Fibroblast of lung (primary cell): ENCODE measurements around the gene ZNF526. TPM values are rescaled to one million over a fixed set of nuclear protein-coding genes. Genes with fewer than 3 reads are reported as not detected.

ENCODE experiments used
- DNase-seq, 2 donors: peaks; one replicate each; pipeline versions ENCODE4 v3.0.0 to v3.0.0-alpha.2; 2010; ENCODE audit warnings: low read depth in 2 of 2
- H2AFZ ChIP-seq: 2 replicates; pipeline ENCODE4 v1.5.1; 2012; ENCODE audit warnings: low read length, control low read depth, inconsistent platforms
- H3K27ac ChIP-seq: 2 replicates; pipeline ENCODE4 v1.5.1; 2011; ENCODE audit warnings: low read length, control low read depth; ENCODE audit not compliant: insufficient read depth
- H3K27me3 ChIP-seq: 2 replicates; pipeline ENCODE4 v1.5.1; 2011; ENCODE audit warnings: mild to moderate bottlenecking, low read length; ENCODE audit not compliant: control insufficient read depth, insufficient read depth
- H3K36me3 ChIP-seq: 2 replicates; pipeline ENCODE4 v1.5.1; 2011; ENCODE audit warnings: low read length; ENCODE audit not compliant: control insufficient read depth, insufficient read depth
- H3K4me1 ChIP-seq: 2 replicates; pipeline ENCODE4 v1.5.1; 2011; ENCODE audit warnings: low read length; ENCODE audit not compliant: control insufficient read depth, insufficient read depth; ENCODE audit errors: extremely low read depth
- H3K4me2 ChIP-seq: 2 replicates; pipeline ENCODE4 v1.5.1; 2011; ENCODE audit warnings: low read length, control low read depth; ENCODE audit not compliant: insufficient read depth; ENCODE audit errors: extremely low read depth
- H3K4me3 ChIP-seq, 4 experiments: fragments of 200-600 bp in 1 of 4; sonication (generic) in 1 of 4; replicated peaks in 1 of 4; 2 replicates each; pipeline ENCODE4 v1.5.1; 2011 to 2016; ENCODE audit warnings: low read length in 4 of 4, low read depth in 3 of 4, mild to moderate bottlenecking in 3 of 4, control low read depth in 2 of 4, inconsistent platforms in 1 of 4, mixed read lengths in 1 of 4; ENCODE audit not compliant: insufficient read depth in 1 of 4; ENCODE audit errors: control extremely low read depth in 1 of 4
- H3K79me2 ChIP-seq: 2 replicates; pipeline ENCODE4 v1.5.1; 2012; ENCODE audit warnings: mild to moderate bottlenecking, low read length, inconsistent platforms; ENCODE audit not compliant: control insufficient read depth, insufficient read depth
- H3K9ac ChIP-seq: 2 replicates; pipeline ENCODE4 v1.5.1; 2011; ENCODE audit warnings: mild to moderate bottlenecking, low read length, control low read depth; ENCODE audit not compliant: insufficient read depth
- H3K9me3 ChIP-seq: 2 replicates; pipeline ENCODE4 v1.5.1; 2012; ENCODE audit warnings: low read depth, low read length; ENCODE audit not compliant: control insufficient read depth, insufficient read depth
- H4K20me1 ChIP-seq: 2 replicates; pipeline ENCODE4 v1.5.1; 2011; ENCODE audit warnings: low read length; ENCODE audit not compliant: control insufficient read depth, insufficient read depth; ENCODE audit errors: extremely low read depth
- EZH2 ChIP-seq: IDR thresholded peaks from 2 replicates; pipeline ENCODE4 v1.5.1; 2012; ENCODE audit warnings: low read length, control low read depth, mild to moderate bottlenecking; ENCODE audit errors: missing control alignments
- polyA plus RNA-seq, 2 donors: library from polyadenylated mRNA; depleted of rRNA in 1 of 2; stranded (reverse) in 1 of 2; unstranded in 1 of 2; fragments of >200 nt; gene quantifications; 2 replicates each; pipeline ENCODE4 v1.2.1, GENCODE V29; 2011 to 2012; ENCODE audit warnings: missing spikeins in 1 of 2
- total RNA-seq: library from RNA; depleted of rRNA; stranded (reverse); fragments of >200 nt; gene quantifications from 2 replicates; pipeline ENCODE4 v1.2.1, GENCODE V29; 2014
- TF ChIP-seq, protein P1 (sequence below), 2 donors: IDR thresholded peaks in 1 of 2; conservative IDR thresholded peaks in 1 of 2; 1 replicate in 1 of 2; 2 replicates in 1 of 2; pipeline ENCODE4 v1.5.1; 2011 to 2012; ENCODE audit warnings: low read length in 2 of 2, control low read depth in 1 of 2, inconsistent platforms in 1 of 2, low read depth in 1 of 2, mild to moderate bottlenecking in 1 of 2

Gene ZNF526
- total and polyA plus RNA-seq, 2 donors (not counting 1 experiment from before 2014, with no cell fraction given): 5.9 to 7.8 TPM

DNA sequence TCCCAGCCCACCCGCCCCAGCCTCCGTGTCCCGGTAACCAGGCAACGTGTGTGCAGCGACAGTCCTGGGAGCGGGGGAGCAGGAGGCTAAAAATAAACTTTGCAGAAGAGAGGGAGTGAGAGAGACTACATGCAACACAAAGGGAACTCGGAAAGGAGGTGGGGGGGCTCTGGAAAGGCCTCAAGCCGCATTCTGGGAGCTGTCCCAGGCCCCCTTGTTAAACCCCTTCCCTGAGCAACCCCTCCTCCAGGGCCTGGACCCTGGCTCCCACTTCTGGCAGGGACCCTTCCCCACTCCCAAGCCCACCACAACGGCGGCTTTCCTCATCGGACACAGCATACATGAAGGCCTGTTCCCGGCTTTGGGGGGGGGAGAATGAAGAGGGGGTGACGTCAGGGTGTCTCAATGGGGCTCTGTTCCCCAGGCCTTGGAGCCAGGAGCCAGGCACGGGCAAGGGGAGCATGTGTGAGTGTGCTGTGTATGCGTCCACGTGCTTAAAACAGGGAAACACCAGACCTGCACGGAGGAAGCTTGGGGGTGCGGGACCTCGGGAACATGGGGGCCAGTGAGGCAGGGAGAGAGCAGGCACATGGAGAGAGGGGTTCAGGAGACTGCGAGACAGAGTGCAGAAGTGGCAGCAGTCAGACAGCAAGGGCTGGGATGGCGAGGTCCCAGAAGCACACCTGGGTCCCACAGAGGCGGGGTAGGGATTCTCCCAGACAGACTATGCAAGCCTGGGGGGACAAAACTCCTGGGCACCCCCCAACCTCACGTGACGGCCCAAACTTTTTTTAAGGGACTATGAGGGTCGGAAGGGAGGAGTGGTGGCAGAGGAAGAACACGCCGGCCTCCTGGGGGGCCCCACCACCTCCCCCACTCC, 32.5 kb downstream of the ZNF526 start:
- Histone ChIP-seq H3K9ac (peak overlapping the region; percentile 75), H3K27me3 (no peaks in the 10 kb centered on the region), H3K4me3 (peak overlapping the region; percentile 47 to 97 (median 66)), H3K9me3 (no peaks in the 10 kb centered on the region), H3K4me2 (peak overlapping the region; percentile 68), H3K79me2 (peaks cover 60% of the 10 kb centered on the region), H4K20me1 (no peaks in the 10 kb centered on the region), H3K4me1 (peaks cover 23% of the 10 kb centered on the region), H3K36me3 (peaks cover 12% of the 10 kb centered on the region), H3K27ac (peak overlapping the region; percentile 82), H2AFZ (no peak overlapping the region)
- DNase-seq: peak; percentile 47 to 65
- TF ChIP-seq, protein P1, sequence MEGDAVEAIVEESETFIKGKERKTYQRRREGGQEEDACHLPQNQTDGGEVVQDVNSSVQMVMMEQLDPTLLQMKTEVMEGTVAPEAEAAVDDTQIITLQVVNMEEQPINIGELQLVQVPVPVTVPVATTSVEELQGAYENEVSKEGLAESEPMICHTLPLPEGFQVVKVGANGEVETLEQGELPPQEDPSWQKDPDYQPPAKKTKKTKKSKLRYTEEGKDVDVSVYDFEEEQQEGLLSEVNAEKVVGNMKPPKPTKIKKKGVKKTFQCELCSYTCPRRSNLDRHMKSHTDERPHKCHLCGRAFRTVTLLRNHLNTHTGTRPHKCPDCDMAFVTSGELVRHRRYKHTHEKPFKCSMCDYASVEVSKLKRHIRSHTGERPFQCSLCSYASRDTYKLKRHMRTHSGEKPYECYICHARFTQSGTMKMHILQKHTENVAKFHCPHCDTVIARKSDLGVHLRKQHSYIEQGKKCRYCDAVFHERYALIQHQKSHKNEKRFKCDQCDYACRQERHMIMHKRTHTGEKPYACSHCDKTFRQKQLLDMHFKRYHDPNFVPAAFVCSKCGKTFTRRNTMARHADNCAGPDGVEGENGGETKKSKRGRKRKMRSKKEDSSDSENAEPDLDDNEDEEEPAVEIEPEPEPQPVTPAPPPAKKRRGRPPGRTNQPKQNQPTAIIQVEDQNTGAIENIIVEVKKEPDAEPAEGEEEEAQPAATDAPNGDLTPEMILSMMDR (conservative IDR thresholded peaks at IDR 0.05 in 1 of 2, IDR thresholded peaks at IDR 0.05 in 1 of 2; ENCODE audit: low read depth in 1 of 2, low read length in 2 of 2): no peak
- TF ChIP-seq EZH2: no peak

DNA sequence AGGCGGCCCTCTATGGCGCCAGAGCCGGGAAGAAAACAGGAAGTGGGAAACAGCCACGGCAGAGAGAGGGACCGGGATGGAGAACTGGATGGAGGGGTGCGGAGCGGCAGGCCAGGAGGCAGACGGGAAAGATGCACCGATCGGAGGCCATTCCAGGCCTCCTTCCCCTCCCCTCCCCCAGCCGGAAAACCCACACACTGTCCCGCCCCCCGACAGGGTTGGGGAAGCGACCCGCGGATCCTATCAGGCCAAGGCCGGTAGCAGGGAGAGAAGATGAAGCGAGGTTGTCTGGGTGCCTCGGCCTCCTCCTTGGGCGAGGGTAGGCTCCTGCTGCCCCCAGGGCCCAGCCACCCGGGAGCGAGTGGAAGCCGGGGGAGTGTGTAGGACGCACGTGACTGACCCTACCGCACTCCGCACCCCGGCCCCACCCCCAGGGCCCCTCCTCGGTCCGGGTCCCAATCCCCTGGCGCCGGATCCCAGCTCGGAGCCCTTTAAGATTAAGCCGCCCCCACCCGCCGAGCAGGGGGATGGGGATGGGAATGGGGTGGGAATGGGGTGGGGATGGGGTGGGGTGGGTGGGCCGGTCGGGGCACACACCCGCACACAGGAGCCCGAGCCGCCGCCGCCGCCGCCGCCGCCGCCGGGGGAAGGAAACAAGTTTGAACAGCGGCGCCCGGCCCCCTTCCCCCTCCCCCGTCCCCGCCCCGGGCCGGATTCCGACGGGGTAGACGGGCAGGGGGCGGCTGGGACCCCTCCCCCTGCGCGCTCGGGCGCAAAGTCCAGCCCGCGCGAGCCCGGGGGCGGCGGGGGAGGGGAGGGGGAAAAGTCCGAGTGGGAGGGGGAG, 33.4 kb downstream of the ZNF526 start:
- Histone ChIP-seq H3K79me2 (peaks cover 59% of the 10 kb centered on the region), H3K27me3 (no peaks in the 10 kb centered on the region), H3K9ac (peak overlapping the region; percentile 95), H3K9me3 (no peaks in the 10 kb centered on the region), H2AFZ (no peak overlapping the region), H4K20me1 (no peaks in the 10 kb centered on the region), H3K36me3 (peaks cover 12% of the 10 kb centered on the region), H3K4me3 (peak overlapping the region; percentile 84 to 98 (median 92)), H3K4me1 (peaks cover 23% of the 10 kb centered on the region), H3K27ac (peak overlapping the region; percentile 93), H3K4me2 (peak overlapping the region; percentile 68)
- no peak for TF ChIP-seq EZH2
- TF ChIP-seq, protein P1 (conservative IDR thresholded peaks at IDR 0.05 in 1 of 2, IDR thresholded peaks at IDR 0.05 in 1 of 2; ENCODE audit: low read depth in 1 of 2, low read length in 2 of 2): no peak
- DNase-seq: peak; percentile 43
